GM18870 (cell line): ENCODE measurements around the gene ACOXL.
"Not testable (repeated sequence)": the region's sequence is repeated elsewhere in the genome, so short reads cannot be mapped to it uniquely, and the experiment has no call there.

Experiments
- ATAC-seq: cut with Tn5 transposase; IDR thresholded peaks from one replicate; pipeline ENCODE4 v1.9.1; 2021; ENCODE audit warnings: moderate library complexity; ENCODE audit not compliant: unreplicated experiment

The ACOXL gene

DNA sequence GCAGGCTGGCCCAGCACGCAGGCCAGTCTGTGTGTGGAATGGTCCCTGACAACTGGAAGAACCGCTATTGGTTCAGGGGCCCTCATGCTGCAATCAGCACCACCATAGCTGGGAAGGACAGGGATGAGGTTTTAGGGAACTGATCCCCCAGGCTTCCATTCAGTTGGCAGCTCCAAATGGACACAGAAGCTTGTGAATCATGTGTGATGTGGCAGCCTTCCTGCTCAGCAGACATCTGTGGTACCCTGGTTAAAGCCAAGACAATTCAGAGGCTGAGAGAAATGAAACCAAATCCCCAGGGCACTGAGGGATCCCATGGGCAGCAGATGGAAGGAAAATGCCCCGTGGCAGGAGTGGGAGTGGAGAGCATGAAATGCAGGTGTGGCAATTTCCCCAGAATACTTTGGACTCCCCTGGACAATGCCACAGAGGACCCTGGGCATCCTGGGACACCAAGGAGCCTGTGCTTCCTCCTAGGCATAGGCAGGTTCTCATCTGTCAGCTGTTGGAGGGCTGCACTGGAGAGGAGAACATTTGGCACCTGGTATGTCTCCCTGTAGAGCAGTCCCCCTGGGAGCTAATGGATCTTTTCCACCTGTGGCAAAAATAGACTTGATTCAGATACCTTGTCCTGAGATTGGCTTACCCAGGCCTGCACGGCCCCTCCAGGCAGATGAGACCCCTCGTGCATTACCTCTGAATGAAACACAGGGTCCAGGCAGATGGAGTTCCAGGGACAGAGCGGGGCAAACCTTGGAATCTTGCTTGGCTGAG is 226.2 kb downstream of the ACOXL start:
- no peak for ATAC-seq

DNA sequence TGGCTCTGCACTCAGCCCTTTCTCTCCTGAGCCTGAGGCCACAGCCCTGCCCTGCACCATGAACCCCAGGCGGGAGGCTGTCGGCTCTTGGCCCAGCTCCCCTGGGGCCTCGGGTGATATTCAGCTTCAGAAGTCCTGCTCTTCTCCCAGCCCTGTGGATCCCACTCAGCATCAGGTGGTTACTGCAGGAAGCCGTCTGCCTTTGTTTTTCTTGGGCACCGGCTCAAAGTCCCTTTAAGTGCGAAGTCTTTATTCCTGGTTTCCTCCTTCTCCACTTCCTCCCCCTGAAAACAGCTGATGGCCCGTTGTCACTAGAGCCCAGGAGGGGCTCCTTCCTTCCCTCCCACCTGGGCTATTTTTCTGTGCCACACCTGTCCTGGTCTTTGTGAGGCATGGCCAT is 226.8 kb downstream of the ACOXL start:
- ATAC-seq: no peak

DNA sequence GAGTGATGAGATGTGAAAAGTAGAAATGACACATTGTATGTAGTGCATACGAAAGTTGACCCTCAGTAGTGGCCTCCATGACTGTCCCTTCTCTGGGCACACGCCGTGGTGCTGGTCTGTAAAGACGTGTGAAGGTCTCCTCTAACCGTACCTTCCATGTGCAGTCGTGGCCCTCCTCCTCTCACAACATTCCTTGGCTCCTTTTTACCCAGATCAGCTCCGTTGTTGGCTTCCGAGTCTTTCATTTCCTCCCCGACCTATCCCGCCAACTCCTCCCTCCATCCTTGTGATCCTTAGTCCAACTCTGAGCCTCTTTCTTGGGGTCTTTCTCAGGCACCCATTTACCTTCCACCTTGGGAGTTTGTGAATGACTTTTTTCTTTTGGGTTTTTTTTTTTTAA is 227.9 kb downstream of the ACOXL start:
- no peak for ATAC-seq

DNA sequence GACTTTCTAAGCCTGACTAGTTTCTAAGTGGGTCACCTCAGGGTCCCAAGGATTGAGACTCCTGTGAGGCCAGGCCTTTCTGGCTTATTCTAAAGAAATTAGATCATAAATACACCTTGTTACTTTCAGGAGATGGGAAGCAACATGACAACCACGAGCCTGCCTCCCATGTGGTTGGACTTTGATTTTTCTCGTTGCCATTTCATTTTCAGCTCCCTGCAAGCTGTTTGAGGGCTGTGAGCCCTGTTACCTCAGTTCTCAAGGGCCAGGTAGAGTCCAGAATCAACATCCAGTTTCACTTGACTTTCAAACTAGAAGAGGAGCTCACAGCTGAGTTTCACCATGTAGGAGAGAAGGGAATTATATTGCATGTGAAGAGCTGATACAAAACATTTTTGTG is 228.6 kb downstream of the ACOXL start:
- no peak for ATAC-seq

DNA sequence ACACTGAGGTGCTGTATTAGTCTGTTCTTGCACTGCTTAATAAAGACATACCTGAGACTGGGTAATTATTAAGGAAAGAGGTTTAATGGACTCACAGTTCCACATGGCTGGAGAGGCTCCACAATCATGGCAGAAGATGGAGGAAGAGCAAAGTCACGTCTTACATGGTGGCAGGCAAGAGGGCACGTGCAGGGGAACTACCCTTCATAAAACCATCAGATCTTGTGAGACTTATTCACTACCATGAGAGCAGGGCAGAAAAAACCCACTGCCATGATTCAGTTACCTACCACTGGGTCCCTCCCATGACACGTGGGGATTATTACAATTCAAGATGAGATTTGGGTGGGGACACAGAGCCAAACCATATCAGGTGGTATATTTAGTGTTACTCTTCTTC is 229.3 kb downstream of the ACOXL start:
- not testable (repeated sequence) for ATAC-seq

DNA sequence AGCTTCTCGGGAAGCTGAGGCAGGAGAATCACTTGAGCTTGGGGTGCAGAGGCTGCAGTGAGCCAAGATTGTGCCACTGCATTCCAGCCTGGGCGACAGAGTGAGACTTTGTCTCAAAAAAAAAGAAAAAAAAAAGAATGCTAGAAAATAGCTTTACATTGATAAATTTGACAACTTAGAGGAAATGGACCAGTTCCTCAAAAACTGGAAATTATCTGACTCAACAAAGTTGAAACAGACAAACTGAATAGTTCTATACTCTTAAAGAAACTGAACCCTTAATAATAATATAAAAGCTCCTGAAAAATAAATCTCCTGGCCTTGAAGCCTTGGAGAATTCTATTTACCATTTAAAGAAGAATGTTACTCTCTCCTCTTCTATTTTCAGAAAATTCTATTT is 237.3 kb downstream of the ACOXL start:
- ATAC-seq: no peak

DNA sequence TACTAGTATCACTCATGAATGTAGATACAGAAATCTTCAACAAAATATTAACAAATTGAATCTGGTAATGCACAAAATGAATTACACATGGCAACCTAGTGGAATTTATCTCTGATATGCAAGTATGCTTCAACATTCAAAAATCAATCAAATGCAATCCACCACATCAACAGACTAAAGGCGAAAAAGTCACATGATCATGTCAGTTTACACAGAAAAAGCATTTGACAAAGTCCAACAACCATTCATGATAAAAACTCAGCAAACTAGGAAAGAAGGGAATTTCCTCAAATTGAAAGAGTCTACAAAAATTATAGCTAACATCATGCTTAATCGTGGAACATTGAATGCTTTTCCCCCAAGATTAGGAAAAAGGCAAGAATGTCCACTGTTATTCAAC is 237.8 kb downstream of the ACOXL start:
- no peak for ATAC-seq

DNA sequence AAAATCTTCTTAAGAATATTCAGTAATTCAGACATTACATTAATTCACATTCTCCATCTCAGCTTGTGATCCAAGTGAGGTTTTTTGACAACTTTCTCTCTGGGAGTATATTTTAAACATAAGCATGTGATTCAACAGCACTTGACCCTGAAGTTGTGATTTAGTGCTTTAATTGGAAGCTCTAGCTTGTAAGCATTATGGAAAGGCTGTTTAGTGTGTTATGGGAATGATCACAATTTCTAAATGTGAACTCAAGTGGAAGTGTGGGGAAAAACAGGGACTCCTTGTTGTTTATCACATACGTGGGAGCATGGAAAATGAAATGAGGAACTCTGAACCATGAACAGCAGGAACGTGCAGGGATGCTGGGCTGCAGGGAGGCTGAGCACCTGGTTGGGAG is 239.4 kb downstream of the ACOXL start:
- no peak for ATAC-seq

DNA sequence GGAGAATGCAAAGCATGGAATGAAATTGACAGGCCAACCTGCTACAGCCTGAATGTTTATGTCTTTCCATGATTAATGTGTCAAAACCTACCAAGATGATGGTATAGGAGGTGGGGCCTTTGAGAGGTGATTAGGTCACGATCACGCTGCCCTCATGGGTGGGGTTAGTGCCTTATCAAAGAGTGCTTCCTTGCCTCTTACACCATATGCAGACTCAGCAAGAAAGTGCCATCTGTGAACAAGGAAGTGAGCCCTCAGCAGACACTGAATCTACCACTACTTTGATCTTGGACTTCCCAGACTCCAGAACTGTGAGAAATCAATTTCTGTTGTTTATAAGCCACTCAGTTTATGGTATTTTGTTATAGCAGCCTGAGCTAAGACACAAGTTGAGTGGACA is 240.9 kb downstream of the ACOXL start:
- ATAC-seq: no peak

DNA sequence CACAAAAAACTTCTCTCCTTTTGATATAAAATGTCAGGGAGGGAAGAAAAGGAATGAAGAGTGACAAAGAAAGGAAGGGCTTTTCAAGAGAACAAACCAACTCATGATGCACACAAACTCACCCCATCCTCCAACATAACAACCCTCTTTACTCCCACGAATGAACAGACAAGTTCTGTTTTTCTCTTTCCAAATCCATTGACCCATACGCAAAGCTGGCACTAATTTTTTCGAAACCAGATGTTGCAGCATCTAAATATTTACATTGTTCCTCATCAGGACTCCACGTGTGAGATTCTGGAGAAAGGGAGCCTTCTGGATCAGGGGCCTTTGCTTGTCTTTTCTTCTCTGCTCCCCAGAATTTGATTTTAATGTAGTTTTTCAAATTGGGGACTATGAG is 245.0 kb downstream of the ACOXL start:
- no peak for ATAC-seq

DNA sequence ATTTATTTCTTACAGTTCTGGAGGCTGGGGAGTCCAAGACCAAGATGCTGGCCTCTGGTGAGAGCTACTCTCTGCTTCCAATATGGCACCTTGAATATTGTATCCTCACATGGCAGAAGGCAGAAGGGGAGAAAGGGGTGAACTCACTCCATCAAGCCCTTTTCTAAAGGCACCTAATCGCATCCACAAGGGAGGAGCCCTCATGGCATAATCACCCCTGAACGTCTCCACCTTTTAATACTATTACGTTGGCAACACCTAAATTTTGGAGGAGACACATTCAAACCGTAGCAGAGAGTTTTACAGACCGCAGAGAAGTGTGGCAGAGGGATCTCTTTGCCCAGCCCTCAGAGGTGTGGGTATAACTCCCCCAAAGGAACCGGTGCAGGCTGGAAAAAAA is 245.8 kb downstream of the ACOXL start:
- ATAC-seq: no peak

DNA sequence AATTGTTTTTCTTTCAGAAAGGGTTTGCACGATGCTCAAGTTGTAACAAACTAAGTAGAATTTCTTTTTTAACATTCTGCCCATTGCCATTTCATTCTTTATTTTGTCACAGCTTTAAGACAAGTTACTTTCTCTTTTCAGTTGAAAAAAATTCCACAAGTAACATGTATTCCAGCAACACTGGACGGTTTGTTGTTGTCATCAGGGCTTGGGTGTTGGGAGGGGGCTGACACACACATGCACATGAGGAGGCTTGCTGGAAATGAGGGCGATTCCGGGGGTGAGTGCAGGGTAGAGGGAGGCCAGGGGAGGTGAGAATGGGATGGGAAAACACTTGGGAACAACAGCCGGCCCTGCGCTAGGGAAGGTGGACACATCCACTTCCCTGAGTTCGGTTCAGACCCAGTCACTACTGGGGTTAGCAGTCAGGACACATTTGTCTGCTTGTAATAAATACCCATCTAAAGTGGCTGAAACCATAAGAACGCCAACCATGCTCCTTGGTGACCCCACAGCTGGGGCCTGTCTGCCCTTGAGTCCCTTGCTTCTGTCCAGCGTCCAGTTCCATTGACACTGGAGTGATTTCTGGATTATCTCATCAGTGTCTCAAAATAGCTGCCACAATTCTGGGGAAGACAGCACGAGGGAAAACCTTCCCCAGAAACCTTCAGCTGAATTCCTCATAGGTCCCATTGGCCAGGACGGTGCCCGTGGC is 246.5 kb downstream of the ACOXL start:
- ATAC-seq: no peak

DNA sequence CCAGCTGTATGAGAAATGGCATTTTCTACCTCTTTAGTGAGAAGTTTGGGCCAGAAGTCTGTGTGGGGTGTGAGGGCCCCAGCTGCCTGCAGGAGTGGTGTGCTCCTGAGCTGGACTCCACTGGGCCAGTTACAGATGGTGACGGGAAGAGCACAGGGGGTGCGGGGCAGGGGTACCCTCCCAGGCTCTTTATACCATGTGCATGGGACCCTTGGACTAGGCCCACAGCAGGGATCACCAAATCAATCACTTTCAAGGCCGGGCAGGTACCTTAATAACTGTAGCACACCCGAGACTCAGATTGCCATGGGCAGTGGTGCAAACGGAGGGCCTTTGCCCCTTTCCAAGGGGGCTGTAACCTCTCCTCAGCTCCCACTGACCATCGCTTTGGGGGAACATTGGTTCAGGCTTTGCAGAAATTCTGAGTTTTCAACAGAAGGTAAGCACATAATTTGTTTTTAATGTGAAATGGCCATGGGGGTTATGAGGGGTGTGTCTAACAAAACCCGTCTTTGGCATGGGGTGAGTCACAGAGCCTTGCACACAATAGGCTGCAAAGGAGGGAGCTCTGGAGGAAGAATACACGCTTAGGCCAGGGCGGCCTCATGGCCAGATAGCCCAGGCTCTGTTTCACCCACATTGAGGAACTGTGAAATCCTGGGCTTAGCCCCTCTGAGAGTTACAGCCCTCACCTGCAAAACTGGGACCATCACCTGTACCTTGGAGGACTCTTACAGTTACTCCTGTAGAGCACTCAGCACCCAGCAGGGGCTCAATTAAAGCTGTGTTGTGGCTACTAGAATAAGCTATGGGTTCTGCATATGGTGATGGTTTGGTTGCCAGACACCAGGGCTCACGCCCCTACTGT is 247.3 kb downstream of the ACOXL start:
- ATAC-seq: no peak

DNA sequence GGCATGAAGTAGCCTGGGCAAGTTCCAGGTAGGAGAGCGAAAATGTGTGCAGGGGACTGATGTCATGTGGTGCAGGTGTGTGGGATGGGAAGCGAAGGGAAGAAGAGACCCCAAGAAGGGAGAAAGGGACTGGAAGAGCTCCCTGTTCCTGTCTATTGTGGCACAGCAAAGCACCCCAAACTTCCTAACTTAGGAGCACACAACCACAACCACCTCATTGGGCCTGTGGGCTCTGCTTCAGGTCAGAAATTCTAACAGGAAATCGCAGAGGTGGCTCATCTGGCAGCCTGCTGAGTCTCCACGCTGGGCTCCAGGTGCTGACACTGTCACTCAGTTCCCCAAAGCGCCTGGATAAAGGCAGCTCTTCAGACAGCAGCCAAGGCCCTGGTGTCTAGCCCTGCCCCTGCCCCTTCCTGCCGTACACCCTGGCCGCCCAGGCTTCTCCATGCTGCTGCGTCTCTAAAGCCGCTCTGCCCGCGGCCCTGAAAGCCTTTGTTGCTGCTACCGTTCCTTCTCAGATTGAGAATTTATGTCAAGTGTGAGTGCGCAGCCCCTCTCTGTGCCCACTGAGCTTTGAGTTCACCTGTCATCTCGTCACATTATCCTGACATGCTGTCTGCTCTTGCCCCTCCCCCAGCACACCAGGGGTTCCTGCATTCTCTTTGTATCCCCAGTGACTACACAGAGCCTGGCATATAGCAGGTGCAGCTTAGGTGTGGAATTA is 248.1 kb downstream of the ACOXL start:
- no peak for ATAC-seq

DNA sequence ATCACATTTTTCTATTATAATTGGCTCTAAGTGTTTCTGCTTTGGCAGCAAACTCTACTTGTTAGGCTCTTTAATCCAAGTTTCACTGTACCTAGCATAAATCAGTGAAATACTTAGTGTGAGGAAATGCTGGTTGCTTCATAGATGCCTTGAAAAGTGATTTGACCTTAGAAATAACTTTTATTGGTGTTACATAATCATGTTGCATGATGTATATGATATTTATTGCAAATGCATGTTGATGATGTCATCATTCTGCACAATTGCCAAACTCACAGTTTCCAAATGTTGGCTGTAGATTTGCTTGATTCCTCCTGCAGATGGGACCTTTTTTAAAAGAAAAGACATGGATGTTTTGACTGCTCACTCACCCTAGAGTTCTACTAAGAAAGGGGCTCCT is 250.8 kb downstream of the ACOXL start:
- ATAC-seq: no peak

DNA sequence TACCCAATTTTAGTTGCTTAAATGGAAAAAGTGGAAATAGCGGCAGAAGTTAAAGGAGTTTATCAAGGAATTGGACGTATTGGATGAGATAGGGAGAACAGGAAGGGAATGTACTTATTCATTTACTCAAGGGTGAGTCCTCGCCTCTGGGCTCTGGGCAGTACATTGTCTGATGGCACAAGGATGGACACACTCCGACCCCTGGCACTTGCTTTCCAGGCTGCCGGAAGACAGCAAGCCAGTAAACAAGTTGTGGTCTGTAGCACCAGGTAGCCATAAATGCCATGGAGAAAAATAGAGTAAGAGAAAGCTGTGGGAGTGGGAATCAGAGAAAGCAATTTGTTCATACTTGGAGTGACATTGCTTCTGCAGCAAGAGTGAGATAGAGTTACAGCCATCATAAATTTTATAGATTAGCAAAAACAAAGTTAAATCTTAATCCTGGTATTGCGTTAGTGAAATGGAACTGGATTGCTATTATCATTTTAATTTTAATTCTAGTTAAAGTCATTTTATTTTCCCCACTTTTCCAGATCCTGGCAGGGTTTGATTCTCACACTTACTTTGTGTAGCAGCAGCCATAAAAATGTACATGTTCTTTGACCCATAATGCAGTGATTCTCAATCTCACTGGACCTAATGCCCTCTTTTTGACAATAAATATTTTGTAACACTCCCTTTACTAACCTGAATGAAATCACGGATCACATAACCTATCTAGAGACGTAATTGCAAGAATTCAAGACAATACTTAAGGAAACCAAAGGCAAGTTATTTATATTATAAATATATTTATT is 252.5 kb downstream of the ACOXL start:
- ATAC-seq: no peak

DNA sequence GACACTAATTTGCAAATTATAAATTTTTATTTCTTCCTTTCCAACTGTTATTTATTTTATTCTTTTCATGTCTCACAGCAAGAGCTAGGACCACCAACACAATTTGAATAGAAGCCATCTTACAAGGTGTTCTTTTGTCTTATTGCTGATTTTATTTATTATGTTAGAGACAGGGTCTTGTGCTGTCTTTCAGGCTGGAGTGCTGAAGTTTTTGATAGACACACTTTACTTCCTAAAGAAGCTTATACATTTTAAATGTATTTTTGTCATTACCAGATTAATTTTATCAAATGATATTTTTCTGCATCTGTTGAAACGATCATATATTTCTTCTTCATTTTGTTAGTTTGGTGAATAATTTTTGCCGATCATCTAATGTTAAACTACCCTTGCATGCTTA is 258.1 kb downstream of the ACOXL start:
- no peak for ATAC-seq

DNA sequence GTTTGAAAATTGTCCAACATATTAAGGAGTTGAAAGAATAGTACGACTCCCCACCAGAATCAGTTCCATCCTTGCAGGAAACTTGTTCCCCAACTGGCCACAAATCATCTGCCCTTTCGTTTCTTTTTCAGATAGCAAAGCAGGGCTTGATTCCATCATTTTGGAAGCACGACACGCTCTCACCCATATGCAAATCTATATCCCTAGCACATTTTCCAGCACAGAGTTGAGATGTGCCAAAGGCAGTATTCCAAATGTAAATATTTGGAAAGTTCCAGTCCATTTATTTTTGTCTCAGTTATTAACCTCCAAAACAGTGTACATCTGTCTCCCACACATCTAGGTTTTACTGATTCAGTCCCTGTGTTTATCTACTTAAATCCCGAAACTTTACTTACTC is 259.5 kb downstream of the ACOXL start:
- no peak for ATAC-seq

DNA sequence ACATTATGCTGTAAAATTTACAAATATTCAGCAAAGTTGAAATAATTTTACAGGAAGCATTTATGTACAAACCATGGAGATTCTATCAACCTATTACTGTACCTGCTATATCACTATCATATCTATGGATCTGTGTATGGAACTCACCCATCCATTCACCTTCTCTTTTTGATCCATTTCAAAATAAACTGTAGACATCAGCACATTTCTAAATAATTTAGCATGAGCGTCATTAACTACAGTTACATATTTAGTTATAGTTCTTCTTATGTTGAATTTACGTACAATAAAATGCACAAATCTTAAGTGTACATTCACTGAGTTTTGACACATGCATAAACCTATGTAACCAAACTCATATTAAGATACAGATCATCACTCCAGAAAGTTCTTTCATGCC is 260.5 kb downstream of the ACOXL start:
- no peak for ATAC-seq

DNA sequence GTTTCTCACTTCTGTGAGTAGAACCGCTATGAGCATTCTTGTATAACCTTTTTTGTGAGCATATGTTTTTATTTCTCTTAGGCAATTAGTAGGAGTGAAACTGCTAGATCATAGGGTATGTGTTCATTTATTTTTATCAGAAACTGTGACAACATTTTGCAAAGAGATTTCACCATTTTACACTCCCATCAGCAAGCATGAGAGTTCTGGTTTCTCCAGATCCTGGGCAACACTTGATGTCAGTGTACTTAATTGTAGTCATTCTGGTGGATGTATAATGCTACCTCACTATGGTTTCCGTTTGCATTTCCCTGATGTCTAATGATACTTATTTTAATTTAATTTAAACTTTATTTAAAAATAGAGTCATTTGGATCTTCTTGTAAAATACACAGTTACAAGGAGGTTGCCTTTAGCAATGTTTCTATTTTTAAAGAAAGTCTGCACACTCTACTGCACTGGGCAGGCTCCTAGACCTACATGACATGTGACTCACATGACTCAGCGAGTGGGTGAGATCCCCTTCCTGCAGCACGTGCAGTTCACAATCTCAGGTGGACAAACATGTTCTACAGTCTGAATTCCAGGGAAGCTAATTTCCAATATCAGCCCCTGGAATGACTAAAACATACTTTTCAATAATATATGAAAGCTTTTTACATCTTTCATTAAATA is 261.3 kb downstream of the ACOXL start:
- ATAC-seq: no peak
